Neuronal stem cell (in vitro differentiated cells): ENCODE measurements around the gene CLIC2.

Source experiments
- DNase-seq: peaks from one replicate; pipeline ENCODE4 v3.0.0-alpha.2; 2013; ENCODE audit warnings: low spot score
- H2AFZ ChIP-seq: one replicate; pipeline ENCODE4 v1.6.1; 2013; ENCODE audit warnings: mild to moderate bottlenecking, low read length, inconsistent platforms
- H2AK5ac ChIP-seq: 2 replicates; pipeline ENCODE4 v1.6.1; 2013; ENCODE audit warnings: low read depth, mild to moderate bottlenecking, inconsistent platforms, low read length, moderate library complexity, mixed read lengths
- H2BK120ac ChIP-seq: 2 replicates; pipeline ENCODE4 v1.6.1; 2013; ENCODE audit warnings: low read depth, mild to moderate bottlenecking, inconsistent platforms, low read length, moderate library complexity, mixed read lengths
- H2BK12ac ChIP-seq: one replicate; pipeline ENCODE4 v1.6.1; 2013; ENCODE audit warnings: low read length, inconsistent platforms
- H2BK15ac ChIP-seq: 2 replicates; pipeline ENCODE4 v1.6.1; 2013; ENCODE audit warnings: mild to moderate bottlenecking, low read length, inconsistent platforms, mixed read lengths
- H2BK5ac ChIP-seq: one replicate; pipeline ENCODE4 v1.6.1; 2013; ENCODE audit warnings: inconsistent platforms, mild to moderate bottlenecking, low read length, moderate library complexity
- H3K14ac ChIP-seq: one replicate; pipeline ENCODE4 v1.6.1; 2013; ENCODE audit warnings: low read length, inconsistent platforms
- H3K18ac ChIP-seq: 2 replicates; pipeline ENCODE4 v1.6.1; 2013; ENCODE audit warnings: low read length, inconsistent platforms
- H3K23ac ChIP-seq: 2 replicates; pipeline ENCODE4 v1.6.1; 2013; ENCODE audit warnings: low read depth, mild to moderate bottlenecking, mixed read lengths, low read length, inconsistent platforms; ENCODE audit not compliant: poor library complexity
- H3K27ac ChIP-seq: replicated peaks from 3 replicates; pipeline ENCODE4 v1.5.1; 2013; ENCODE audit warnings: low read length, inconsistent platforms
- H3K27me3 ChIP-seq, 3 experiments: 2 replicates each; pipeline ENCODE4 v1.6.1; 2013; ENCODE audit warnings: low read length in 3 of 3, mild to moderate bottlenecking in 2 of 3, inconsistent platforms in 1 of 3, low read depth in 1 of 3, mixed read lengths in 1 of 3, moderate library complexity in 1 of 3; ENCODE audit not compliant: control insufficient read depth in 3 of 3, insufficient read depth in 3 of 3
- H3K36me3 ChIP-seq, 2 donors: replicated peaks in 1 of 2; 2 replicates each; pipeline ENCODE4 v1.6.1; 2013; ENCODE audit warnings: low read length in 2 of 2; ENCODE audit not compliant: control insufficient read depth in 2 of 2, insufficient read depth in 2 of 2
- H3K4ac ChIP-seq: 2 replicates; pipeline ENCODE4 v1.6.1; 2013; ENCODE audit warnings: inconsistent platforms, mild to moderate bottlenecking, low read length, moderate library complexity
- H3K4me1 ChIP-seq, 2 donors: 1 replicate in 1 of 2; 2 replicates in 1 of 2; pipeline ENCODE4 v1.6.1; 2013; ENCODE audit warnings: low read length in 2 of 2, low read depth in 1 of 2; ENCODE audit not compliant: control insufficient read depth in 2 of 2, insufficient read depth in 1 of 2
- H3K4me2 ChIP-seq: one replicate; pipeline ENCODE4 v1.6.1; 2013; ENCODE audit warnings: mild to moderate bottlenecking, low read length, inconsistent platforms; ENCODE audit not compliant: insufficient read depth, poor library complexity, severe bottlenecking
- H3K4me3 ChIP-seq, 2 donors: 2 replicates each; pipeline ENCODE4 v1.5.1; 2013; ENCODE audit warnings: low read length in 2 of 2, mild to moderate bottlenecking in 2 of 2, inconsistent platforms in 1 of 2, moderate library complexity in 1 of 2
- H3K79me1 ChIP-seq: one replicate; pipeline ENCODE4 v1.6.1; 2013; ENCODE audit warnings: low read depth, mild to moderate bottlenecking, inconsistent platforms, low read length, moderate library complexity
- H3K9ac ChIP-seq: one replicate; pipeline ENCODE4 v1.6.1; 2013; ENCODE audit warnings: mild to moderate bottlenecking, low read depth, low read length, inconsistent platforms; ENCODE audit not compliant: poor library complexity
- H3K9me3 ChIP-seq, 2 donors: replicated peaks in 1 of 2; 2 replicates each; pipeline versions ENCODE3 to v1.6.1; 2013; ENCODE audit warnings: low read length in 2 of 2, mild to moderate bottlenecking in 2 of 2, inconsistent platforms in 1 of 2, low read depth in 1 of 2, mixed read lengths in 1 of 2, moderate library complexity in 1 of 2; ENCODE audit not compliant: control insufficient read depth in 2 of 2, insufficient read depth in 1 of 2
- H4K8ac ChIP-seq: one replicate; pipeline ENCODE4 v1.6.1; 2013; ENCODE audit warnings: low read depth, mild to moderate bottlenecking, inconsistent platforms, low read length, moderate library complexity
- H4K91ac ChIP-seq: one replicate; pipeline ENCODE4 v1.6.1; 2013; ENCODE audit warnings: low read length, low read depth, mild to moderate bottlenecking, inconsistent platforms; ENCODE audit not compliant: poor library complexity
- WGBS, 2 donors: extraction: QIAGEN DNeasy Blood & Tissue Kit; methylation state at CpG; one replicate each; pipeline ENCODE4 v1.1.7; 2013; ENCODE audit warnings: missing lambda C conversion rate in 2 of 2, mixed read lengths in 1 of 2; ENCODE audit not compliant: insufficient read length in 2 of 2, insufficient replicate concordance in 1 of 2; ENCODE audit errors: extremely low coverage in 2 of 2; 5-methylcytosine and 5-hydroxymethylcytosine counted together

CLIC2 gene

GRCh38 chrX:155326610-155327009, 7.8 kb downstream of the CLIC2 start:
- Histone ChIP-seq H3K9me3 (no peaks in the 10 kb centered on the region), H3K27ac (no peak overlapping the region), H4K91ac (no peak overlapping the region), H3K27me3 (no peaks in the 10 kb centered on the region), H3K4me2 (no peak overlapping the region), H3K9ac (no peak overlapping the region), H3K36me3 (no peaks in the 10 kb centered on the region), H2AK5ac (no peak overlapping the region), H2BK5ac (no peak overlapping the region), H2AFZ (no peak overlapping the region), H3K79me1 (no peaks in the 10 kb centered on the region), H3K4ac (no peak overlapping the region), H3K4me1 (no peaks in the 10 kb centered on the region), H3K14ac (no peak overlapping the region), H2BK120ac (no peak overlapping the region), H2BK12ac (no peak overlapping the region), H2BK15ac (no peak overlapping the region), H3K18ac (no peak overlapping the region), H3K4me3 (no peak overlapping the region), H4K8ac (no peak overlapping the region), H3K23ac (no peak overlapping the region)
- no peak for DNase-seq
- WGBS, 2 donors = no CpG with 5 or more reads among the region's 2 CpGs

- Histone ChIP-seq H3K23ac (no peak overlapping the region), H3K18ac (no peak overlapping the region), H2BK12ac (no peak overlapping the region), H3K9ac (no peak overlapping the region), H3K4ac (no peak overlapping the region), H2BK120ac (no peak overlapping the region), H3K9me3 (no peaks in the 10 kb centered on the region), H3K27ac (no peak overlapping the region), H3K79me1 (no peaks in the 10 kb centered on the region), H4K8ac (no peak overlapping the region), H2BK15ac (no peak overlapping the region), H2AFZ (no peak overlapping the region), H2AK5ac (no peak overlapping the region), H3K36me3 (no peaks in the 10 kb centered on the region), H3K4me1 (no peaks in the 10 kb centered on the region), H4K91ac (no peak overlapping the region), H3K4me3 (no peak overlapping the region), H2BK5ac (no peak overlapping the region), H3K4me2 (no peak overlapping the region), H3K27me3 (no peaks in the 10 kb centered on the region), H3K14ac (no peak overlapping the region)
- WGBS, 2 donors = no CpG with 5 or more reads among the region's 5 CpGs
- DNase-seq = no peak
These were observed 20.2 kb downstream of the CLIC2 start for GRCh38 chrX:155314260-155314659.

- Histone ChIP-seq H3K4ac (no peak overlapping the region), H2AK5ac (no peak overlapping the region), H3K27ac (no peak overlapping the region), H2BK120ac (no peak overlapping the region), H4K91ac (no peak overlapping the region), H3K79me1 (no peaks in the 10 kb centered on the region), H3K4me2 (no peak overlapping the region), H2BK12ac (no peak overlapping the region), H3K9ac (no peak overlapping the region), H3K23ac (no peak overlapping the region), H3K14ac (no peak overlapping the region), H3K4me3 (no peak overlapping the region), H2BK5ac (no peak overlapping the region), H2AFZ (no peak overlapping the region), H3K4me1 (no peaks in the 10 kb centered on the region), H3K27me3 (no peaks in the 10 kb centered on the region), H2BK15ac (no peak overlapping the region), H4K8ac (no peak overlapping the region), H3K9me3 (no peaks in the 10 kb centered on the region), H3K36me3 (no peaks in the 10 kb centered on the region), H3K18ac (no peak overlapping the region)
- WGBS, 2 donors = no CpG with 5 or more reads among the region's 4 CpGs
- DNase-seq = no peak
These were observed 20.6 kb downstream of the CLIC2 start for GRCh38 chrX:155313766-155314165.

- Histone ChIP-seq H3K27ac (no peak overlapping the region), H3K4me3 (no peak overlapping the region), H3K4ac (no peak overlapping the region), H2BK15ac (no peak overlapping the region), H3K4me1 (no peaks in the 10 kb centered on the region), H3K27me3 (no peaks in the 10 kb centered on the region), H3K18ac (no peak overlapping the region), H4K8ac (no peak overlapping the region), H2BK12ac (no peak overlapping the region), H3K4me2 (no peak overlapping the region), H3K23ac (no peak overlapping the region), H3K79me1 (no peaks in the 10 kb centered on the region), H2AFZ (no peak overlapping the region), H2BK120ac (no peak overlapping the region), H3K9ac (no peak overlapping the region), H2AK5ac (no peak overlapping the region), H3K14ac (no peak overlapping the region), H3K9me3 (no peaks in the 10 kb centered on the region), H4K91ac (no peak overlapping the region), H3K36me3 (no peaks in the 10 kb centered on the region), H2BK5ac (no peak overlapping the region)
- no peak for DNase-seq
These were observed 40.6 kb downstream of the CLIC2 start for GRCh38 chrX:155293771-155294170.
